Measurements from ENCODE around the gene TOP2B.

TOP2B gene

GRCh38 chr3:25563601-25564000 lies 101.1 kb downstream of the TOP2B start:
- Histone ChIP-seq H3K4me1 (peaks cover 0 to 22% (median 4%) of the 10 kb centered on the region in 4 donors), H3K9me3 (no peaks in the 10 kb centered on the region), H3K27ac (no peak overlapping the region), H3K4me3 (no peak overlapping the region), H3K27me3 (no peaks in the 10 kb centered on the region), H3K36me3 (no peaks in the 10 kb centered on the region)
- DNase-seq, result no peak
- no peak for TF ChIP-seq CTCF (IDR thresholded peaks at IDR 0.05)
- intact Hi-C loops (cut with DNase I; ENCODE audit: low total_unique reads), result no loop called here

GRCh38 chr3:25558796-25559195 lies 105.9 kb downstream of the TOP2B start:
- H3K27ac ChIP-seq, result peak overlapping the region; percentile 50 to 65

GRCh38 chr3:25558121-25558520 lies 106.6 kb downstream of the TOP2B start:
- peak in 1 of 2 donors; percentile 35 for DNase-seq
- no peaks in the 10 kb centered on the region for H3K36me3 ChIP-seq
- no peak overlapping the region for H3K4me3 ChIP-seq
- no peaks in the 10 kb centered on the region for H3K27me3 ChIP-seq
- H3K4me1 ChIP-seq, result peaks cover 0 to 66% (median 38%) of the 10 kb centered on the region in 4 donors
- H3K27ac ChIP-seq, result peak overlapping the region; percentile 50 to 65
- no peak for TF ChIP-seq CTCF (IDR thresholded peaks at IDR 0.05)
- intact Hi-C loops (cut with DNase I; ENCODE audit: low total_unique reads), result loop anchor here (5.0 kb wide), 1 partner anchor 1034 kb away; no protein-coding TSS in a partner anchor
- H3K9me3 ChIP-seq, result no peaks in the 10 kb centered on the region

More at GRCh38 chr3:25558796-25559195, 105.9 kb downstream of the TOP2B start:
- TF ChIP-seq CTCF (IDR thresholded peaks at IDR 0.05), result no peak
- no peaks in the 10 kb centered on the region for H3K36me3 ChIP-seq
- H3K4me3 ChIP-seq, result no peak overlapping the region
- no peaks in the 10 kb centered on the region for H3K9me3 ChIP-seq
- H3K27me3 ChIP-seq, result no peaks in the 10 kb centered on the region
- peaks cover 0 to 66% (median 38%) of the 10 kb centered on the region in 4 donors for H3K4me1 ChIP-seq
- intact Hi-C loops (cut with DNase I; ENCODE audit: low total_unique reads), result loop anchor here (5.0 kb wide), 1 partner anchor 1034 kb away; no protein-coding TSS in a partner anchor
- no peak for DNase-seq

- Histone ChIP-seq H3K36me3 (no peaks in the 10 kb centered on the region), H3K4me1 (peaks cover 0 to 66% (median 38%) of the 10 kb centered on the region in 4 donors), H3K9me3 (no peaks in the 10 kb centered on the region), H3K4me3 (no peak overlapping the region), H3K27ac (peak overlapping the region; percentile 50 to 65), H3K27me3 (no peaks in the 10 kb centered on the region)
- no peak for TF ChIP-seq CTCF (IDR thresholded peaks at IDR 0.05)
- no peak for DNase-seq
- intact Hi-C loops (cut with DNase I; ENCODE audit: low total_unique reads), result loop anchor here (5.0 kb wide), 1 partner anchor 1035 kb away; no protein-coding TSS in a partner anchor
Observed at GRCh38 chr3:25557694-25558093, 107.0 kb downstream of the TOP2B start.

GRCh38 chr3:25556447-25556846 lies 108.3 kb downstream of the TOP2B start:
- Histone ChIP-seq H3K27ac (peak overlapping the region; percentile 18 to 65), H3K36me3 (no peaks in the 10 kb centered on the region), H3K9me3 (no peaks in the 10 kb centered on the region), H3K27me3 (no peaks in the 10 kb centered on the region), H3K4me1 (peaks cover 0 to 57% (median 41%) of the 10 kb centered on the region in 4 donors), H3K4me3 (no peak overlapping the region)
- intact Hi-C loops (cut with DNase I; ENCODE audit: low total_unique reads), result loop anchor here (5.0 kb wide), 1 partner anchor 1036 kb away; no protein-coding TSS in a partner anchor
- no peak for TF ChIP-seq CTCF (IDR thresholded peaks at IDR 0.05)
- DNase-seq, result no peak
